GM21786 (cell line): Measurements from ENCODE around the gene YY1.
"Not testable (repeated sequence)": the region's sequence is repeated elsewhere in the genome, so short reads cannot be mapped to it uniquely, and the experiment has no call there.

Experiments
- ATAC-seq: cut with Tn5 transposase; IDR thresholded peaks from one replicate; pipeline ENCODE4 v1.9.1; 2021; ENCODE audit not compliant: unreplicated experiment

YY1 gene

DNA sequence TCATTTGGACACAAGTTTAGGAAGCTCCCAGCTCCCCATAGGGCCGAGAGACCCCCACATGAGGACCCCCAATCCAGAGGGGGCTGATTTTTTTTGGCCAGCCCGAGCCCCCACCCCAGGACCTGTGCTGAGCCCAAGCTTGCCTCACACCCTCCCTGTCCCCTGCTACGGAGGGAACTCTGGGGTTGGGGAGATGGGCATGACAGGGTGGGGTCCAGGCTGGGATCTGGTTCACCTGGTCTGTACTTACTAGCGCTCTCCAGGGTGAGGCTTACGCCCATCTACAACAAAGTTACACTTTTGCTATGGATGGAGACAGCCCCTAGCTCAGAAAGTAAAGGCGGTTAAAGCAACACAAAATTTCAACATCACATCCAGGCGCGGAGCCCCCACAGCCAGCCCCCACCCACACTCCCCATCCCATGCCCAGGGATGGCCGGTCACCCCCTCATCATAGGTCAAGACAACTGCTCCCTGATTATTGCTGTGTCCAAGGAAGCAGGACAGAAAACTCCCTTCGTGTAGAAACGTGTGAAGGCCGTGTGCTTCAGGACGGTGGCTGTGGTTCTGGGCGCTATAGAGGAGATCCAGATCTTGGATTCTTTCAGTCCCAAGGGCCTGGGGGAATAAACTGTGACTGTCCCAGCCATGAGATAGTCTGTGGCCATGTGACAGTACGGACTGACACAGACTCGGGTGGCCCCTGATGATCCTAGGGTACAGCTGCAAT lies 56.6 kb downstream of the YY1 start:
- ATAC-seq = no peak

DNA sequence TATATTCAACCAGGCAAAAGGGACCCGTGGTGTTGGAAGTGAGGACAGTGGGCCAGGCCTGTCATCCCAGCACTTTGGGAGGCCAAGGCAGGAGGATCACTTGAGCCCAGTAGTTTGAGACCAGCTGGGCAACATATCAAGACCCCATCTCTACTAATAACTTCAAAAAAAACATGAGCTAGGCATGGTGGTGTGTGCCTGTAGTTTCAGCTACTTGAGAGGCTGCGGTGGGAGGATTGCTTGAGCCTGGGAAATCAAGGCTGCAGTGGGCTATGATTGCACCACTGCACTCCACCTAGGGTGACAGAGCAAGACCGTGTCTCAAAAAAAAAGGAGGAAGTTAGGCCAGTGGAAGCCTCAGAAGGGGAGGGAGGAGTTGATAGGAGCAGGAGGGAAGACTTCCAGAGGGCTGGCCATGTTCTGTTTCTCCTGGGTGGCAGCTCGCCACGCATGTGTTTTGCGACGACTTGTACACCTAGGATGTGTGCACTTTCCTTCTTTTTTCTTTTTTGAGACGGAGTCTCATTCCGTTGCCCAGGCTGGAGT lies 57.2 kb downstream of the YY1 start:
- ATAC-seq = no peak

DNA sequence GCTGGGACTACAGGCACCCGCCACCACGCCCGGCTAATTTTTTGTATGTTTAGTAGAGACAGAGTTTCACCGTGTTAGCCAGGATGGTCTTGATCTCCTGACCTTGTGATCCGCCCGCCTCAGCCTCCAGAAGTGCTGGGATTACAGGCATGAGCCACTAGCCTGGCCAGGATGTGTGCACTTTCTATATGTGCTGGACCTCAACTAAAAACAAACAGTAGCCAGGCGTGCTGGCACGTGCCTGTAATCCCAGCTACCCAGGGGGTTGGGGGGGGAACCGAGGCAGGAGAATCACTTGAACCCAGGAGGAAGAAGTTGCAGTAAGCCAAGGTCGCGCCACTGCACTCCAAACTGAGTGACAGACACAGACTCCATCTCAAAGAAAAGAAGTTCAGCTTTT lies 57.8 kb downstream of the YY1 start:
- not testable (repeated sequence) for ATAC-seq

DNA sequence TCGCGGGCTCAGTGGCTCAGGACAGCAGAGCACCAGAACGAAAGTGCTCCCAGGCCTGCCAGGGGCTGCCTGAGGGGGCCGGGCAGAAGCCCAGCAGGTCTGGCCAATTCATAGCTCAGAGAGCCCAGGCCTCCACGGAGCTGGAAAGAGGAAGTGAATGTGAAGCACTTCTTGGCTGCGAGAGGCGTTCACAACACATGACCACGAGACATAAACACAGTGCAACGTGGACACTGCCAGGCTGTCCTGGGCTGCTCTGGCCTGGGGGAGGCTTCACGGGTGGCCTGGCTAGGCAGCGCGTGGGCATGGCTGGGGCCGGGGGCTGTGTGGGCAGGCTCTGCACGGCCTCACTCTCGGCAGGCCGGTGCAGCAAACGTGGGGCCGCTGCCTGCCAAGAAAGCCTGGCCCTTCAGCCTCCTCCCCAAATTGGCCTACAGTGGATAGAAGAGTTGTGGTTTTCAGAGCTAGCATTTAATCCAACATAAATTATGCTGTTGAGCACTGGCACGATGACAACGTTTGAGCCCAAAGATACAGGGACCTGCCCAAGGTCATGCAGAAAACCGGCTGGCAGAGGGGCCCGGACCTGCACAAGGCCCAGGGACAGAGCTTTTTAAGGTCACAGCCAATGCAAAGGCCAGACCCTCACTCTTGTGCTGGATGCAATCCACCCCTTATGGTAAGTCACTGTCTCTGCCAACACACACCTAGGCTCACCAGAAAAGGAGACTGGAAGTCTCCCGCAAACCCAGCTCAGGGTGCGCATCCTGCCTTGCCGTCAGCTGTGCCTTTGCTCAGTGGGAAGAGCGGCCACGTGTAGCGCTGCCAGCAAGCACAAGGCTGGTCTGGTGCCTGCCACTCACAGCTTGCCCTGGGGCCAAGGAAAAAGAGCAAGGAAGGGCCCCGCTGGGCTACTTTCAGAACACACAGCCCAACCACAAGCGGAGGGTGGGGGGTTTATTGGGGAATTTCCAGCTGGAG lies 58.7 kb downstream of the YY1 start:
- peak; percentile 92 for ATAC-seq

DNA sequence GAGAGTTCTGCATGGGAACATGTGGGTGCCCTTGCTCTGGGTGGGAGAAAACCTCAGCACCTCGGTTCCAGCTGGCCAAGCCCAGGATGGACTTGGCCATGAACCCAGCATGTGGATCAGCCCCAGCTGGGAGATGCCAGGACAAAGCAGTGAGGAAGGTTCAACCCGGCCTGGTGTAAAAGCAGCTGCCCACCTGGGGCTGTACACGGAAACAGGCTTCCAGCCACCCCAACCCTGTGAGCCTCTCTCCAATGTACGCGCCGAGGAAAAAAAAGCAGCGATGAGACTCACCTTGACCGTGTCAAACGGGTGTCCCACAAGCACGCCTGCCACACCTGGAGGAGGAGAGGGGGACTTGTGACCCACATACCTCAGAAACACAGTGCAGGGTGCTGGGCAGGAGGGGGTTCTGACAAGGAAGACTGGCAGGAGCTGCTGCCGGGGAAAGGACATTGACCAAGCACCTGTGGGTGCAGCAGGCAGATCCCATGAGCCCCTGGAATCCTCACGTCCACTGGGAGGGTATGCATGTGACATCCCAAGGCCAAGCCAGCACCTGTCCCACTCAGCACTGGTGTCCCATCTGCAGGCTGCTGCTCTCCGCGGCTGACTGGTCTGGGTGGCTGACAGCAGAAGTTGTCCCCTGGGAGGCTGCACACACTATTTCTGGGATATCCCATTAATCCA lies 59.8 kb downstream of the YY1 start:
- ATAC-seq = no peak

DNA sequence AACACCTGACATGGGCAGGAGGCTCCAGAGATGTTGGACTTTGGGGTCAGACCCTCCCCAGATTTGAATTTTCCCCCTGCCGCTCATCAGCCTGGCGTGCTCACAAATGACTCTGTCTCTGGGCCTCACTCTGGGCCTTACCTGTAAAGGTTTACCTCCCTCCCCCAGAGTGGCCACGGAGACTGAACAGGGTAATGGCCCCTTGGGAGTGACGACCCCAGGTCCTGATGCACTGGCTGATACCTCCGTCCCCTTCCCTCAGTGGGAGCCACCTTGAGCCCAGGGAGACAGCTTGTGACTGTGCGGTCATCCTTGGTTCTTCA lies 60.3 kb downstream of the YY1 start:
- no peak for ATAC-seq

DNA sequence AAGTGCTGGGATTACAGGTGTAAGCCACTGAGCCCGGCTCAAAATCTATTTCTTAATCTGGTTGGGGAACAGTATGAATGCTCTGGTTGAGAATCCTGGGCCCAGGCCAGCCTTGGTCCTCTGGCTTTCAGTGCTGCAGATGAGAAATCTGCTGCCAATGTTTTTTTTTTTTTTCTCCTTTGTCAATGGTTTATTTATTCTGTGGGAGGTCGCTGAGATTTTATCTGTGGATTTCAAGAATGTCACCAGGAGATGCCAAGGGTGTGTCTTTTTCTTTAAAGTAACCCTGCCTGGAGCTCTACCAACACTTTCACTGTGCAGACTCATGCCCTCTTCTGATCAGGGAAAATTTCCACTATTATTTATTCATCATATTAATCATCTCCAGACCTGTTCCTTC lies 63.7 kb downstream of the YY1 start:
- no peak for ATAC-seq

DNA sequence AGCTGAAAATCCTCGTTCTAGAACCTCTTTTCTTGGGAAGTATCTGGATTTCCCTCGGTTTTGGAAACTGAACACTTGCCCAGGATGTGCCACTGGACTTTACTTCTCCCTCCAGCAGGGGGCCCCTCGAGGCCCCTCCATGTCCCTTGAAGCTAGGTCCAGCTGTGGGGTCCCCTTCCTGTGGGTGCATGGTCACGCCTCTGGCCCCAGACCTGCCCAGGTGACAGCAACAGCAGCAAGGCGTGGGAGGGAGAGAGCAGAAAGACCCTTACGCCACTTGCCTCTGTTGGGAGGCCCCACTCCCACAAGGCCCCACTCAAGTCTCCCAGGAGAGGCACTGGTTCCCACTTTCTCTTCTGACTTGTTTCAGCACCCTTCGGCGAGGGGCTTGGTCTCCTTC lies 64.2 kb downstream of the YY1 start:
- ATAC-seq = no peak

DNA sequence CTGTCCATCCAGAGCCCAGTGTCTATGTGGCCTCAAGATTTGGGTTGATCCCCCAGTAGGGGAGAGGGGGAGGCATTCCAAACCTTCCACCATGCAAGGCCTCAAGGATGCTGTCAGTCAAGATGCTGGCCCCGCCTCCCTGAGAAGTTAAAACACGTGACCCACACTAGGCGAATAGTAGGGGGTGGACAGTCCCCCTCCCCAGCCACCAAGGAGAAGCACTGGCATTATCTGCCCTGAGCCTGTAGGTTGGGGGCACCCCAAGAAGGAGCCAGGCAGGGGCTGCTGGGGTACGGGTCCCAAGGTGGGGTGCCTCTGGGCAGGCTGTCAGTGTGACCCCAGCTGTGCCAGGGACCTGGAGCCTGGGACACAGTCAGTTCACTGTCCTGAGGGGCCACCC lies 65.0 kb downstream of the YY1 start:
- no peak for ATAC-seq

DNA sequence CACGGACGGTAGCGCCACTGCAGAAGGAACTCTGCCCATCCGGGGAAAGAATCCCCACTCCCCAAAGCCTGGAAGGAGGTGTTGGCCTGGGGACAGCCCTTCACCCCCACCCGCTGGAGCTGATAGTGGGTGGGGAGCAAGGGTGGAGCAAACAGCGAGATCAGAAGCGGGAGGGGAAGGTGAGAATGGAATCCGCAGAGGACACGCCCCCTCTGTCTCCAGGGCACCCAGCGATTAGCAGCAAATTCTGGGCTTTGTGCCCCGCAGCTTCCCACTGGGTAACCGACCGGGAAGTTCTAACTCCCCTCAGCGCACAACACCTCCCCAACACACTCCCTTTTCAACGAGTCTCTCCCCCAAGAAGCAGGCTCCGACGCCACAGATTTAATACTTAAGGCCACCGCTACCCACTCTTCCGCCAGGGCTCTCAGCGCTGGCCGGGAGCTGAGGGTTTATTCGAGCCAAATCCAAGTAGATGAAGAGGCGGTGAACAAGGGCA lies 65.9 kb downstream of the YY1 start:
- ATAC-seq = no peak

DNA sequence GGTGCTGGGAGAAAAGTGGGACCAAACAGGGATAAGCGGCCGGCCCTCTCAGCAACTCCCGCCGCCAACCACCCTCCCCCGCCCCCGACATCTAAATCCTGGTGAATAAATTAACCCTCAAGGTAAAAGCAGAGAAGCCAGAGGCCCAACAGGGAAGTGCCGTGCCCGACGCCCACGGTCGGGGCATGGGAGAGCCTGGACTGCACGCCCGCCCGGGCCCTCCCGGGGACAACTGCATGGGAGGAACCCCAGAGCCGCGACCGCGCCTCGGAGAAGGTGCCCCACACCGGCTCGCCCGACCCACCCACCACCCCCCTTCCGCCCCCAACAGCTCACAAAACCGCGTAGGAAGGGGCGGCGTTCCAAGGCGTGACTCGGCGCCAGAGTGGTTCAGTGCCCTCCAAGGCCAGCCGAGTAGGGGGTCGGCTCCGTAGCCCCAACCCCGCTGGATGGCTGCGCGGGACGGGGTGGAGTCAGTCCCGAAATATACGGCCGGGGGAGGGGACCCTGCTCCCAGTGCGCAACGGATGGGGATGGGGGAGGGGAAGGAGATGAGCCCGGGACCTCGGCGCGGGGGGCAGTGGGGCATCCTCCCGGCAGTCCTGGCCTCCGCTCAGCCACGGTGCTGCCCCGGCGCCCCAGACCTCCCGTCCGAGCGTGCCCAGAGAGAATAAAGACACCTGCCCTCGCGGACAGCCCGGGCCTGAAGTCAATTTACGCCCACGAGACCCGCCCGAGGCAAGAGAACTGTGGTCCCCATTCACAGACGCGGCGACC lies 66.6 kb downstream of the YY1 start:
- ATAC-seq = no peak

DNA sequence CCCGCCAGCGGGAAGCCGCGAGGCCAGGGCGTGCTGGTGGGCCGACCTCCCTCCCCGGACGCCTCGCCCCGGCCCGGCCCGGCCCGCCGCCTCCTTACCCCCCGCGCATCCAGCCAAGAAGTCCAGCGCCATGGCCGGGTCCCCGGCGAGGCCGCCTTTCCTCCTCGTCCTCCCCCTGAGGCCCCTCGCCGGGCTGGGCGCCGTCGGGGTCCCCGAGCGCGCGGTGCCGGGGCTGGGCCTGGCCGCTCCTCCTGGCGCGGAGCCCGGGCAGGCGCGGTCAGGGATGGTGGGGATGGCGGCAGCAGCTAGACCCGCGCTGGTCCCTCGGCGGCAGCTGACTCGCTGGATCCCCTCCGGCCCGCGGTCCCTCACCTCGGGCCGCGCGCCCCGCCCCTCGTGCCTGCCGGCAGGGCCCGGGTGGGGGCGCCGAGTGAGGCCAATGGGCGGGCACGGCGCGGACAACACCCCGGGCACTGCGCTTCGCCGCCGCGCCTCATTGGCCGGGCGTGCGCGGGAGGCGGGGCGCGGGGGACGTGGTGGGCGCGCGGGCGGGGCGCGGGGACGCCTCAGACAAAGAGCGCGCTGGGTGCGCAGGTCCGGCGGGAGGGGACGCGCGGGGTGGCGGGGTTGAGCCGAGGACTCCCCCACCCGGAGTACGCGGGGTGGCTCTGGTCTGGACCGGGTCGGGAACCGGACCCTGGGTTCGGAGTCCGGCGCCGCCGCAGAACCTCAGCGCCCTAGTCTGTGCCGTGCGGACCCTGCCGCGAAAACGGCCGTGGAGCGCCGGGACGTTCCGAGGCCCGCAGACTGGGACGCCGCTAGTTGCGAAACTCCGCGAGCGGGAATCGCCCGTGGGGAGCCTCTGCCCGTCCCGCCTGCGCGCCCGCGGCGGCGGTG lies 67.4 kb downstream of the YY1 start, which contains the start of gene SLC25A29:
Gene SLC25A29, minus strand, starts transcription at position 344 of the 897 bp plus-strand sequence. Its CDS starts 212 bp downstream, at position 132.
- peak; percentile 83 for ATAC-seq

DNA sequence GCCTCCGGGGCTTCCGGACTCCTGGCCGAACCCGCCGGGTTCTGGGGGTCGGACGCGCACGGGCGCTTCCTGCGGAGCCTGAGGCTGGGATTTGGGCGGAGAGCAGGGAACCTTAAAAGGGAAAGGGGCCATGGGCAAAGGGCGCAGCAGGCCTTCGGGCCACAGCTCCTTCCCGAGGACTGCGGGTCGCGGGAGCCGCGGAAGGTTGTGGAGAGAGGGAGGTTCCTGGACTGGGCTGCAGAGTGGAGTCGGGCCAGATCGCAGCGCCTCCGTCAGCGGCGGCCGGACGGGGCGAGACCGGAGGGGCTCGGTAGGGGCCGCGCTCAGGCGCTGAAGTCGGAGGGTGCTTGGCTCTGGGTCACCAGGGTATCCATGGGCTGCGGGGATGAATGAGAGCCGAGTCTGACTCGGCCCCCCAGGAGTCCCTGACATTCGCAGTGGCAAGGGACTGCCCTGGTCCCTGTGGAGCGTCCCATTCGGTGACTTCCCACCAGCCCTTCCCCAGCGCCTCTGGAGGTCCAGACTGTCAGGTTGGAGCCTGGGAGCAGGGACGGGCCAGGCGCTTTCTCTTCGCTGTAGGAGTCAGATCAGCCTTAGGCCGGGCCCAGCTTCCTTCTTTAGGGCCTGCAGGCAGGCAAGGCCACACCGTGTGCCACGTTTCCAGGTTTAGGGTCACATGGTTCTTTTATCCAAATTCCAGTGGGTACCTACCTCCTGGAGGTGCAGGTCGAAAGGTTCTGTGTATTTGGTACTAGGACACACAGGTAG lies 68.2 kb downstream of the YY1 start:
- no peak for ATAC-seq

DNA sequence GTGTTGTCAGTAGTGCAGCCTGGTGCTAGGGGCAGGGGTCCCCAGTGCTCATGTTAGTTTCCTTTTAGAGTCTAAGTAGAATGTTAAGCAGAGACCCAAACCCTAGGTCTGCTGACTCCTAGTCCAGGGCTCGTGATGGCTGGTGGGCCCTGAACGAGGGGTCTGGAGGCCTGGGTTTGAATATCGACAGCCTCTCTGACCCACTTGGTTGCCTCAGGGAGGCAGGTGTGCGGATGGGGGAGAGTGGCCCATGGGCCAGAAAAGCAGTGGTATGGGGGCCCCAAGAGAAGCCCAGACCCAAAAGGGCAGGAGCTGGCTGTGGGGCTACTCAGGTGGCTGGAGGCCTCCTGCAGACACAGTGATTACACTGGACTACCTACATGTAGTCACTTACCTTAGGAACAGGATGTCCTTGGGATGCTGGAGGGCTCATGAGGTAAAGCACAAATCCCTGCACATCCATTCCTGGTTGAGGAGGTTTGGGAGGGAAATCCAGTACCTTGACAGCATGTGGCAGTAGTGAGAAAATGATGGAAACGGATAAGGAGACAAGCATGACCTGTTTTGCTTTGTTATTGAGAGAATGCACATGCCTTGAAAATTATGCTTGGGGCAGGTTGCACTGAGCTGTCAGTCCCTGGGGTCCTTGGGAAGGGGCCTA lies 69.0 kb downstream of the YY1 start:
- no peak for ATAC-seq

DNA sequence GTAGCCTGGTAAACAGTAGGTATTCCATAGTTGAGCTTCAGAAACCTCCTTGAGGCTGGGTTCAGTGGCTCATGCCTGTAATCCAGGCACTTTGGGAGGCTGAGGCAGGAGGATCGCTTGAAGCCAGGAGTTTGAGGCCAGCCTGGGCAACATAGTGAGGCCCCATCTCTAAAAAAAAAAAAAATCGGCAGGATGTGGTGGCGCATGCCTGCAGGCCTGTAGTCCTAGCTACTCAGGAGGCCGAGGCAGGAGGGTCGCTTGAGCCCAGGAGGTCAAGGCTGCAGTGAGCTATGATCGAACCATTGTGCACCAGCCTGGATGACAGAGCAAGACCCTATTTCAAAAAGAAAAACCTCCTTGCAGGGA lies 69.5 kb downstream of the YY1 start:
- not testable (repeated sequence) for ATAC-seq

DNA sequence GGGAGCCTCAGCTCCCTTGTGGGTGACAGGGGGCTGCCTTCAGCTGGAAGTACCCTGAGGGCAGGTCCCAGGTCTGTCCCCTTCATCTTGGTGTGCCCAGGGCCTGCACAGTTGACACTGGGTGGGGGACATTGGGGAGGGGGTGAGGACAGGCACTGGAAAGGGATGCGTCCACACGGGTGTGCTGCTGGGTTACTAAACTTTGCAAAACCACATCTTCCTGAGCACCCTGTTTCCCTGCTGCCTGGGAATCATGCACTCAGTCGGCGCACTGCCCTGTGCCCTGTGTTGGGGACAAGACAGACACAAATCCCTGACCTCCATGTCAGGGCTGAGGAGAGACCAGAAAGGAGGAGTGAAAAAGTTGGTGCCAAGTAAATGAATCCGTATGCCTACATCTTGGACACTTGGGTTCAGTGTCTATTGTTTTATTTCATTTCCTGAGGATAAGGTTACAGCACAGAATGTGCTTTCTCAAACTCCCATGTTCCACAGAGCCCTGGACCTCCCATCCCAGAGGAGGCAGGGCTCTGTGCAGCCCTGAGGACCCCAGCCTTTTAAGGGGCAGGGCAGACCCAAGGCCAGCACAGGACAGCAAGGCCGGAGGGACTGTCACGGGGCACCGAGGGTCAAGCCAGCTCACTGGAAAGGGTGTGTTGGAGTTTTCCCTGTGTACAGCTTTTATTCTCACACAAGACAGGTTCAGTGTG lies 70.2 kb downstream of the YY1 start:
- ATAC-seq = no peak

DNA sequence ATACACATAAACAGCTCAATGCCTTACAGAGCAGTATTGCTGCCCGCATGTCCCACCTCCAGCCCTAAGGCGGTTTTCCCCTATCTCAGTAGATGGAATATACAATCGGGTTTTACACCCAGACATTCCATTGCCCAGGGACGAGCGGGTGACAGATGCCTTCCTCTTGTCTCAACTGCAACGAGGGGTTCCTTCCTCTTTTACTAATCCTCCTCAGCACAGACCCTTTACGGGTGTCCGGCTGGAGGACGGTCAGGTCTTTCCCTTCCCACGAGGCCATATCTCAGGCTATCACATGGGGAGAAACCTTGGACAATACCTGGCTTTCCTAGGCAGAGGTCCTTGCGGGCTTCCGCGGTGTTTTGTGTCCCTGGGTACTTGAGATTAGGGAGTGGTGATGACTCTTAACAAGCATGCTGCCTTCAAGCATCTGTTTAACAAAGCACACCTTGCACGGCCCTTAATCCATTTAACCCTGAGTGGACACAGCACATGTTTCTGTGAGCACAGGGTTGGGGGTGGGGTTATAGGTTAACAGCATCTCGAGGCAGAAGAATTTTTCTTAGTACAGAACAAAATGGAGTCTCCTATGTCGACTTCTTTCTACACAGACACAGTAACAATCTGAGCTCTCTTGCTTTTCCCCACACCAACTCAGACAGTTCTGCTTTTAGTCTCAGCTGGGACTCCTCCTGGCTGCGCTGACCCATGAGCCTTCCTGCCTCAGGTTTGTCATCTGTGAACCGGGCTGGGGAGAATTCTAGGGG lies 73.3 kb downstream of the YY1 start:
- ATAC-seq = not testable (repeated sequence)
